ENCODE measurements around the gene OR5C1. TPM values are rescaled to one million over a fixed set of nuclear protein-coding genes. Genes with fewer than 3 reads are reported as not detected.

OR5C1 gene
- not detected for total RNA-seq

DNA sequence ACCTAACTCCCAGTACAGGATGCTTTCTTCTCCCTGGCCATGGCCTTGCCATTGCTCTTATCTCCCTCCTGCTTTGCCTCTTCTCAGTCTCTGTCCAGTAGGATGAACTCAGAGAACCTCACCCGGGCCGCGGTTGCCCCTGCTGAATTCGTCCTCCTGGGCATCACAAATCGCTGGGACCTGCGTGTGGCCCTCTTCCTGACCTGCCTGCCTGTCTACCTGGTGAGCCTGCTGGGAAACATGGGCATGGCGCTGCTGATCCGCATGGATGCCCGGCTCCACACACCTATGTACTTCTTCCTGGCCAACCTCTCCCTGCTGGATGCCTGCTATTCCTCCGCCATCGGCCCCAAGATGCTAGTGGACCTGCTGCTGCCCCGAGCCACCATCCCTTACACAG is at the start of gene OR5C1:
Gene OR5C1, plus strand, starts transcription at position 103 of the 400 bp plus-strand sequence. Its CDS starts 0 bp downstream, at position 103.
- H3K36me3 Mint-ChIP-seq: no peaks in the 10 kb centered on the region
- H3K4me1 Mint-ChIP-seq: no peaks in the 10 kb centered on the region
- DNase-seq: no peak
- H3K9me3 Mint-ChIP-seq: no peaks in the 10 kb centered on the region
- H3K4me3 Mint-ChIP-seq: no peak within 1 kb of the TSS
- H3K27me3 Mint-ChIP-seq: no peaks in the 10 kb centered on the region
- no peak within 1 kb of the TSS for H3K27ac Mint-ChIP-seq

DNA sequence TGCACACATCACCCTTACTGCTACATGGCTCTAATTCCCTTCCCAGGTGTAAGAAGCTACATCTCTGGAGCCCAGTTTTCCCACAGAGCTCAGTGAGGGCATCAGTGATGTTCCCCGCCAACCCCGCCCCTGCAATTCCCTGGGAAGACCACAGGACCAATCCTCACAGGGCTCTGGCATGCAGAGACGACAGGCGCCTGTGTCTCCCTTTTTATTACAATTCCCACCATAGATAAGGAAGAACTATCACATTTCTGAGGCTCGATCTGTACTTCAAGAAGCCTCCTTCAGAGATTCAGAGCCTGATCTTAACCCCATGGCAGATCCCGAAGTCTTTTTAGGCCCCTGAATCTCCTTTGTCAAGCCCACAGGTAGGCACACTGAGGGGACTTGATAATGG is 46.7 kb upstream of the OR5C1 start, which contains the start of gene OR1L6:
Gene OR1L6, plus strand, starts transcription at position 301 of the 400 bp plus-strand sequence. CDS start 7,545 bp downstream, outside the sequence.
- Mint-ChIP-seq H3K4me3 (no peak within 1 kb of the TSS), H3K36me3 (no peaks in the 10 kb centered on the region), H3K9me3 (peaks cover 6% of the 10 kb centered on the region), H3K27me3 (no peaks in the 10 kb centered on the region), H3K27ac (no peak within 1 kb of the TSS), H3K4me1 (no peaks in the 10 kb centered on the region)
- DNase-seq: no peak

DNA sequence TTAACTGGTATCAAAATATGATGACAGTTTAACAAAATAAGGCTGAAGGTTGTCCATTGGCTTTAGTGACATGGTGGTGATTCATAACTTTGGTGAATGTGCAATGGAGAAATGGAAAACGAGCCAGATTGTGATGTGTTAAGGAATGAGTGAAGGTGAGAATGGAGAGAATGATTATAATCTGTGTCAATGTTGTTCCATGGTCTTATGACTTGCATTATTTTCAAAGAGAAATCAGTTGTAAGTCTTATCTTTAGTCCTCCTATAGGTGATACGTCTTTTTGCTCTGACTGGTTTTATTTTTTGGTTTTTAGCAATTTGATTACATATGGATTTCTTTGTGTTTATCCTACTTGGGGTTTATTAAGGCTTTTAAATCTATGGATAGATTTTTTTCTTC is 33.9 kb upstream of the OR5C1 start:
- H3K9me3 Mint-ChIP-seq: peaks cover 25% of the 10 kb centered on the region
- DNase-seq: no peak
- no peaks in the 10 kb centered on the region for H3K4me1 Mint-ChIP-seq
- no peak overlapping the region for H3K4me3 Mint-ChIP-seq
- H3K27me3 Mint-ChIP-seq: peaks cover 3% of the 10 kb centered on the region
- H3K36me3 Mint-ChIP-seq: peaks cover 19% of the 10 kb centered on the region
- no peak overlapping the region for H3K27ac Mint-ChIP-seq

DNA sequence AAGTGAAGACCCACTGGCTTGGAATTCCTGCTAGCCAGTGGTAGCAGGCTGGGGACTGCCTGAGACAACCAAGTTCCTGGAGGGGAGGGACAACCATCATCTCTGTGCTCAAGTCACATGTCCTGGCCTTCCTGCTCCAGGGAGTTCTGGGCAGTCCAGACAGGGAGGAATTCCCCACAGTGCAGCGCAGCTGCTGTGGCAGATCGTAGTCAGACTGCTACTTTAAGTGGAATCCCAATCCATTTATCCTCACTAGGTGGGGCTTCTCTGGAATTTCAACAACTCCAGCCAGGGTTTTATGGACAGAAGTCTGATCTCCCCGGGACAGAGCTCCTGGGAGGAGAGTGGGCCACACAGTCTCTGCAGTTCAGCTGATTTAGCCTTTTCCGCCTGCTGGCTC is 20.9 kb upstream of the OR5C1 start:
- Mint-ChIP-seq H3K36me3 (peaks cover 16% of the 10 kb centered on the region), H3K9me3 (peaks cover 31% of the 10 kb centered on the region), H3K4me1 (no peaks in the 10 kb centered on the region), H3K4me3 (no peak overlapping the region), H3K27me3 (no peaks in the 10 kb centered on the region), H3K27ac (no peak overlapping the region)
- DNase-seq: no peak

DNA sequence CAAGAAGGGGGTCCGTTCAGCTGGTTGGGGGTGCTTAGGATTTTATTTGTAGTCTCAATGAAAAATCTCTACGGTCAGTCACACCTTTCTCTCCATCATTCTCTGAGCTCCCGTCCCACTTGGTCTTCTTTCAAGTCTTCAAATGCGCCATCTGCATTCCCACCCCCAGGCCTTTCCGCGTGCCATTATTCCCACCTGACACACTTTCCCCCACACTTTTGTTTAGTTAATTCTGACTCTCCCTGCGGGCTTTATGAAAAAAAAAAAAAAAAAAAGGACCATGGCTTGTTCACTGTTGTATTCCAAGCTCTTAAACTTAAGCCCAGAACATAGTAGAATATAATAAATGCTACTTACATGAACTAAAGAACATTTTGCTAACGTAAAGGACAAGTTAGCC is 11.7 kb upstream of the OR5C1 start:
- no peak for DNase-seq
- no peaks in the 10 kb centered on the region for H3K27me3 Mint-ChIP-seq
- H3K36me3 Mint-ChIP-seq: no peaks in the 10 kb centered on the region
- peaks cover 11% of the 10 kb centered on the region for H3K9me3 Mint-ChIP-seq
- H3K27ac Mint-ChIP-seq: no peak overlapping the region
- no peaks in the 10 kb centered on the region for H3K4me1 Mint-ChIP-seq
- H3K4me3 Mint-ChIP-seq: no peak overlapping the region

DNA sequence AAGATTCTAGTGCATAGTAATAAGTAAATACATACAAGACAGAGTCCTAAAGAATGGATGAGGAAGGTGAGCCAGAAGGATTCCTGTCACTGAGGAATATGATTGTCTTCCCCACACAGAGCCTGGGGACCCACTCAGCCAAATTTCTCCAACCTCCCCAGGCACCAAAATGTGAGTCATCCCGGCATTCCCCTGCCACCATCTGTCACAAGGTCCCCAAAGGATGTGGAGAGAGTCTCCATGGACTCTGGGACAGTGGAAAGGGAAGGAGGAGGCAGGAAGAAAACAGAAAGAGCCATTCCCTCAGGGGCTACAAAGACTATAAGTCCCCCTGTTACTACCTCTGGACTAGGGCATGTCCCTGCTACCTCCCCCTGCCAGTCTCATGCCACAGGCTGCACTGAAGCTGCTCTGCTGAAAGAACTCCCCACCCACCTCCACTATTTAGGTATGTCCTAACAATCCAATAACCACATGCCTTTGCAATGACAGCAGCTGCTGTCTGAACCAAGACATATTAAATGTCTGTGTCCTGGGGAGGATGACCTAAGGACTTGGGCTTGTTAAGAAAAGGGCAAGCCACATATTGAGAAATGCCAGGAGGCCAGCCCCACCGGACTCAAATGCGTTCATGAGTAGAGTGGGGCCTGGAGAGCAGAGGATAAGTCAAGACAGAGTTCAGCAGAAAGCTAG is 10.7 kb upstream of the OR5C1 start:
- DNase-seq: no peak
- peaks cover 6% of the 10 kb centered on the region for H3K9me3 Mint-ChIP-seq

DNA sequence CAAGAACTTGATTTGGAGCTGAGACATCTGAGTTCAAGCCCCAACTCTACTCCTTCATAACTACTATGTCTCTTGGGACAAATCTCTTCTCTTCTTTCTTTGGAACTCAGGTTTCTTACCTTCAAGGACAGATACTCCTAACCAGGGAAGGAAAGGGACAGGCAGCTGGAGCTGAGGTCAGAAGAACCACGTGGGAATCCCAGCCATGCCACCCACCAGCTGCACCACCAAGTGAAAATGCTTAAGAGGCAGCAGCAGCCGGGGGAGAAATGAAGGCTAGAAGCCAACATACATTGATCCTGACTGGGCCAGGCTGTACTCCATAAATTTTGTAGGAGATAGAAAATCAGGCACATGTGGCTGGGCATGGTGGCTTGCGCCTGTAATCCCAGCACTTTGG is 9.6 kb upstream of the OR5C1 start:
- Mint-ChIP-seq H3K36me3 (no peaks in the 10 kb centered on the region), H3K4me3 (no peak overlapping the region)

More for the DNA sequence above, 10.7 kb upstream of the OR5C1 start:
- H3K36me3 Mint-ChIP-seq: no peaks in the 10 kb centered on the region
- H3K4me1 Mint-ChIP-seq: no peaks in the 10 kb centered on the region
- no peaks in the 10 kb centered on the region for H3K27me3 Mint-ChIP-seq
- H3K4me3 Mint-ChIP-seq: no peak overlapping the region
- H3K27ac Mint-ChIP-seq: no peak overlapping the region

DNA sequence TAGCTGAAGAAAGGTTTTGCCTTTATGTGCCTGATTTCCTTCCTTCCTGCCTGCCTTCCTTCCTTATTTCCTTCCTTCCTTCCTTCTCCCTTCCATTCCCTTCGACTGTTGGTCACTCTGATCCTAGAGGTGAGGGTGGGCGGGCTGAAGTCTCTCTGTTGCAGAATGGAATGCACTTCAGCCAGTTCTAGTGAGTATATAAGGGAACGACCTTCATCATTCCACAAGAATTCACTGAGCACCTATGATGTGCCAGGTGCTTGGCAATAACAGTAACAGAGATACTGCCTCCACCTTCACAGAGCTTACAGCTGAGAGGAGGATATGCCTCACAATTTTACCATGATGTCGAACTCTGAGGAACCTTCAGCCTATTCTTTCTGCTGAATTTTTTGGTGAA is 8.7 kb upstream of the OR5C1 start:
- no peaks in the 10 kb centered on the region for H3K9me3 Mint-ChIP-seq
- no peak overlapping the region for H3K27ac Mint-ChIP-seq
- no peaks in the 10 kb centered on the region for H3K27me3 Mint-ChIP-seq
- no peak for DNase-seq
- no peak overlapping the region for H3K4me3 Mint-ChIP-seq
- no peaks in the 10 kb centered on the region for H3K36me3 Mint-ChIP-seq
- no peaks in the 10 kb centered on the region for H3K4me1 Mint-ChIP-seq

More for the DNA sequence above, 9.6 kb upstream of the OR5C1 start:
- Mint-ChIP-seq H3K4me1 (no peaks in the 10 kb centered on the region), H3K9me3 (no peaks in the 10 kb centered on the region), H3K27me3 (no peaks in the 10 kb centered on the region), H3K27ac (no peak overlapping the region)
- no peak for DNase-seq

DNA sequence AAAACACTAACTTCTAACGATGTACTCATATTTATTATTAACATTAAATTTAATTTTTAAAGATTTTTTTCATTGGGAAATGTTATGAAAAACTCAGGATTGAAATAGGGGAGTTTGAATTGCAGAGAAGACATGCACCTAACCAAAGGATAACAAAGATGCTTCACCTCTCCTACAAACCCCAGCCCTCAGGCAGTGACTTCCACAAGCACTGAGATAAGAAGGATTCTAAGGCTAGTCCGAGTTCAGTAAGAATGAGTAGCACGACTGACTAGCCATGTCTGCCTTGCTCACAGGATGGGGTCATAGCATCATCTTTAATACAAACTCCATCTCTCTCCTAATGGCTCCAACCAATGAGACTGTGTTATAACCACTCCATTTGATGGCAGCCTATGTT is 7.1 kb upstream of the OR5C1 start:
- no peaks in the 10 kb centered on the region for H3K9me3 Mint-ChIP-seq
- no peaks in the 10 kb centered on the region for H3K4me1 Mint-ChIP-seq
- H3K36me3 Mint-ChIP-seq: no peaks in the 10 kb centered on the region
- no peaks in the 10 kb centered on the region for H3K27me3 Mint-ChIP-seq
- no peak overlapping the region for H3K27ac Mint-ChIP-seq
- DNase-seq: no peak
- no peak overlapping the region for H3K4me3 Mint-ChIP-seq

DNA sequence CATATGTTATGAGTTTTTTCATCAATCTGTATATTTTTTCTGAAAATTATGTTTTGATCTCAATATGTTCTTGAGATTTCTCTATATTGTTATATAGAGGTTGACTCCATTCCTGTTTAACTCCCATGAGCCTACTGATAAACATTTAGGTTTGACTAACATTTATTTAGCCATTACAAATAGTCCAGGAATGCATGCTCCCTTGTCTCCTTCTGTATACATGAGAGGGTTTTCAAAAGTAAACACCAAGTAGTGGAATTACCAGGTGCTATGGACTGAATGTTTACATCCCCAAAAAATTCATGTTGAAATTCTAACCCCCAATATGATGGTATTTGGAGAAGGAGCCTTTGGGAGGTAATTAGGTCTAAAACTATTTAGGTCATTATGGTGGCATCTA is 3.5 kb upstream of the OR5C1 start:
- no peaks in the 10 kb centered on the region for H3K27me3 Mint-ChIP-seq
- H3K4me1 Mint-ChIP-seq: no peaks in the 10 kb centered on the region
- H3K36me3 Mint-ChIP-seq: no peaks in the 10 kb centered on the region
- DNase-seq: no peak
- no peak overlapping the region for H3K4me3 Mint-ChIP-seq
- no peaks in the 10 kb centered on the region for H3K9me3 Mint-ChIP-seq
- H3K27ac Mint-ChIP-seq: no peak overlapping the region

DNA sequence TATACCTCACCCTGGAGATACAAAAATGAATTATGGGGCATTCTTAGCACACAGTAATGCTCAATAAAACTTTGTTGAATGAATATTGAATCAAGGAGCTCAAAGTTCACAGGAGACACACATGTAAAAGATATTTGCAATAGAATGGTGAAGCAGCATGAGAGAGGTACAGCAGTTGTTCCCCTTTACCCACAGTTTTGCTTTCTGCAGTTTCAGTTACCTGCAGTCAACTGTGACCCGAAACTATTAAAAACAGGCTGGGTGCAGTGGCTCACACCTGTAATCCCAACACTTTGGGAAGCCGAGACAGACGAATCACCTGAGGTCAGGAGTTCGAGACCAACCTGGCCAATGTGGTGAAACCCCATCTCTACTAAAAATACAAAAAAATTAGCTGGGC is 2.4 kb upstream of the OR5C1 start:
- Mint-ChIP-seq H3K4me3 (no peak overlapping the region), H3K4me1 (no peaks in the 10 kb centered on the region), H3K9me3 (no peaks in the 10 kb centered on the region), H3K36me3 (no peaks in the 10 kb centered on the region), H3K27ac (no peak overlapping the region), H3K27me3 (no peaks in the 10 kb centered on the region)
- no peak for DNase-seq

DNA sequence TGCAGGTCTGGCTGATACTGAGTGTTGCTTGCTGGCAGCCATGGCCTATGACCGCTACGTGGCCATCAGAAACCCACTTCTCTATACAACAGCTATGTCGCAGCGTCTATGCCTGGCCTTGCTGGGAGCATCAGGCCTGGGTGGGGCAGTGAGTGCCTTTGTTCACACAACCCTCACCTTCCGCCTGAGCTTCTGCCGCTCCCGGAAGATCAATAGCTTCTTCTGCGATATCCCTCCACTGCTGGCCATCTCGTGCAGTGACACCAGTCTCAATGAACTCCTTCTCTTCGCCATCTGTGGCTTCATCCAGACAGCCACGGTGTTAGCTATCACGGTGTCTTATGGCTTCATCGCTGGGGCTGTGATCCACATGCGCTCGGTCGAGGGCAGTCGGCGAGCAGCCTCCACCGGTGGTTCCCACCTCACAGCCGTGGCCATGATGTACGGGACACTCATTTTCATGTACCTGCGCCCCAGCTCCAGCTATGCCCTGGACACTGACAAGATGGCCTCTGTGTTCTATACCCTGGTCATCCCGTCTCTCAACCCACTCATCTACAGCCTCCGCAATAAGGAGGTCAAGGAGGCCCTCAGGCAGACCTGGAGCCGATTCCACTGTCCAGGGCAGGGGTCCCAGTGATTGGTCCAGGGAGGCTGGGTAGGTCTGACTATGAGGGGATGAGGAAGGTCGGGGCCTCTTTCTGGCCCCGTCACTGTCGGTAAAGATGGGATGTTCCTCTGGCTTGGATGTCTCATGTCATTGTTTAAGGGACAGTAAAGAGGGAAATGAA is 718 bp downstream of the OR5C1 start:
- H3K27ac Mint-ChIP-seq: no peak overlapping the region
- no peak overlapping the region for H3K4me3 Mint-ChIP-seq

DNA sequence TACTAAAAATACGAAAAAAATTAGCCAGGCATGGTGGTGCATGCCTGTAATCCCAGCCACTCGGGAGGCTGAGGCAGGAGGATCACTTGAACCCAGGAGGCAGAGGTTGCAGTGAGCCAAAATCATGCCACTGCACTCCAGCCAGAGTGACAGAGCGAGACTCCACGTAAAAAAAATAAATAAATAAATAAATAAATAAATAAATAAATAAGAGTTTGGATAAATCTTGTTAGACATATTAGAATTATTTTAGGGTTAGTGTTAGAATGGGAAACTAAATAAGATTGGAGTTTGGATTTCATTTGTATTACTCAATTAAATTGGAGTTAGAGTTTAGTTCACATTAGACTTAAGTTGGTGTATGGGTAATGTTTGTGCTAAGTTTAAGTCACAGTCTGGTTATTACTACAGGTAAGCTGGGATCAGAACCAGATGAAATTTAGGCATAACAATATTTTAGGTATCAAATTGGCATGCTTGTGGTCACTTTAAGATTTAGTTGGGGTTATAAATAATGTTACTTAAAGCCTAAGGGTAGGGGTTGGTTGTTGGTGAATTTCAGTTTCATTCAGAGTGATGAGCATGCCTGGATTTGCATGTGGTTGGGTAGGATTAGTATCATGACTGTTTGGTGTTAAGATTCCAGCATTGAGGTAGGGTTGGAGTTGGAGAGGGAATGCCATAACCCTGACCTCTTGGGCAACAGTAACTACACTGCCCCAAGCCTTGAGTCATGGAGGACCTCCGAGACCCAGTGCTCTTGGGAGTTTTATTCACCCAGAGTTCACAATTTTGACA is 3.3 kb downstream of the OR5C1 start:
- H3K4me3 Mint-ChIP-seq: no peak overlapping the region
- no peaks in the 10 kb centered on the region for H3K9me3 Mint-ChIP-seq
- no peak overlapping the region for H3K27ac Mint-ChIP-seq
- no peaks in the 10 kb centered on the region for H3K4me1 Mint-ChIP-seq
- no peak for DNase-seq
- no peaks in the 10 kb centered on the region for H3K27me3 Mint-ChIP-seq
- H3K36me3 Mint-ChIP-seq: no peaks in the 10 kb centered on the region

More for the DNA sequence above, 718 bp downstream of the OR5C1 start:
- Mint-ChIP-seq H3K27me3 (no peaks in the 10 kb centered on the region), H3K4me1 (no peaks in the 10 kb centered on the region), H3K9me3 (no peaks in the 10 kb centered on the region), H3K36me3 (no peaks in the 10 kb centered on the region)
- no peak for DNase-seq

DNA sequence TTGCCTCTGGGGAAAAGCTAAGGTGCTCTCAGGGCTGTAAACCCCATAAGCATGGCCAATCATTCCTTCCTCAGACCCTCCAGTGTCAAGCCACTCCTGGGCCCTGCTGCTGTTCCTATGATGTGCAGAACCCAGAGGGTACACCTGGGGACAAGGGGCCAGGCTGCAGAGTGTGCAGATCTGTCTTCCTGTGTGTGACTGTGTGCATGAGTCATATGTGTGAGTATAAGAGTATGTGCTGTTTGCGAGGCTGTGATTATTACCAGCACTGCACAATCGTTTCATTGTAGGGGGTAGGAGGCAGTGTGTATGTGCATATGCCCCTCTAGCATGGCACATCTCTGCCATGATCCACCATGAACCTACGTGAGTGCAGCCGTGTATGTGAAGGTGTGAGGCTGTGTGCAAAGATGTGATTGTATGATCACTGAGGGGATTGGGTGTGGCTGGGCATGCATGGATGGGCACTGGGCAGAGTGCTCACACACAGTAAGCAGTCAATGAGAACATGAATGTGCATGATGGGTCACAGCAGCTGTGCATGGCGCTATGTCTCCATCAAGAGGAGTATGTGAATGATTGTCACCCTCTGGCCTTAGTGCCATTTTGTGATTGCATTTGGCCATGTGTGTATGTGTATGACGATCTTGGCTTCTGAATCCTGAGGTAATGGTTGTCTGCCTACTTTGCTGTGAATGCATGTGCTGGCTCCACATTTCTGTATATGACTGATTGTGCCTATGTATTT is 8.8 kb downstream of the OR5C1 start:
- DNase-seq: no peak
- Mint-ChIP-seq H3K9me3 (no peaks in the 10 kb centered on the region), H3K4me3 (no peak overlapping the region), H3K4me1 (no peaks in the 10 kb centered on the region), H3K36me3 (no peaks in the 10 kb centered on the region), H3K27me3 (no peaks in the 10 kb centered on the region), H3K27ac (no peak overlapping the region)

Measured in activated naive CD8-positive, alpha-beta T cell treated with anti-CD3 and anti-CD28 coated beads for 36 hours (primary cell).